IPS DF 4.7 (cell line): ENCODE data around the gene C2orf72.
"Not testable (repeated sequence)": the region's sequence is repeated elsewhere in the genome, so short reads cannot be mapped to it uniquely, and the experiment has no call there.

Source experiments
- DNase-seq: peaks from one replicate; pipeline ENCODE4 v3.0.0-alpha.2; 2013; ENCODE audit warnings: low spot score; ENCODE audit errors: extremely low read depth

Gene C2orf72

DNA sequence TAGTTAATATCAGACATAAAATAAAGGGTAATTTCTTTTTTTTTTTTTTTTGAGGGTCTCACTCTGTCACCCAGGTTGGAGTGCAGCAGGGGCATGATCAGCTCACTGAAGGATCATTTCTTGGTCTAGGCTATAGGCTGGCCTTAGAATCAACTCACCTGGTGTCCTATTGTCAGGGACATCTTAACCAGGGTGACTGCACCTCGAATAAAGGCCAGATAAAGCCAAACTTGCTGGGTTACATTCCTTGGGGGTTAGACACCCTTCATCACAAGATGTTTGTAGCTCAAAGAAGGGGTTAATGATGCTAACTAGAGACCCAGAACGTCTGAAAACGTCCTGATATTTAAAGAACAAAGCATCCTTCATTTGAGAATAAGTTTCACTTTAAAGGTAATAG is 23.5 kb upstream of the C2orf72 start:
- DNase-seq, result no peak

DNA sequence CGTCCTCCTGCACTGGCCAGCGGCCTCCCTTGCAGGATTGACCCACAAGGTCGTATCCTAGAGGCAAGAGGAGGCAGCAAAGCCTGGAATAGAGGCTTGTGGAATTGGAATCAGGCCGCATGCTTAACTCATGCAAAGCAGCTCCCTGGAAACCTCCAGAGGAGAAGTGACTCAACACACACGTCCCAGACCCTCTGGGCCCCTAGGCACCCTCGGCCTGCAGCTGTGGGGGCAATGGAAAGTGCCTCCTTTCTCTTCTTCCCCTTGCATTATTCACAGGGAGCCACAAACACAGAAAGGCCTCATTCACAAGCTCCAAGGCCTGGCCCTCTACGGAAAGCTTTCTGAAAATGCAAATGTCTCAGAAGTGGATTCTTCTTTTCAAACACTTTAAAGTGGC is 21.8 kb upstream of the C2orf72 start:
- no peak for DNase-seq

DNA sequence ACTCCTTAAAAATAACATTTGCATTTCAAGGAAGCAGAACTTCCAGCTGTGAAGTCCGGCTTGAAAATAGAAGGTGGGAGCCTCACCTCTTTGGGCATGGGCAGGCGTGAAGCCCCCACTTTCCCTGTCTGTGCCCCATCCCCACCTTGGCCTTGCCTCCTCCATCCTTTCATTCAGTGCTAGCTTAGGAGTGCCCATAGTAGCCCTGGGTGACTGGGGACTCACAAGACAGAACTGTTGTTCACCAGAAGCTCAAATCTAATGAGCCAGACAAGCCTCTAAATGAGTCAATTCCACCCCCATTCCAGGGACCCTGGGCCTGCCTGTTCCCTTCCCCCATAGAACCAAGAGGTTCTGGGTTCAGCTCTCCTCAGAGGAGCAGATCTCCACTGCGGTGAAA is 21.4 kb upstream of the C2orf72 start:
- no peak for DNase-seq

DNA sequence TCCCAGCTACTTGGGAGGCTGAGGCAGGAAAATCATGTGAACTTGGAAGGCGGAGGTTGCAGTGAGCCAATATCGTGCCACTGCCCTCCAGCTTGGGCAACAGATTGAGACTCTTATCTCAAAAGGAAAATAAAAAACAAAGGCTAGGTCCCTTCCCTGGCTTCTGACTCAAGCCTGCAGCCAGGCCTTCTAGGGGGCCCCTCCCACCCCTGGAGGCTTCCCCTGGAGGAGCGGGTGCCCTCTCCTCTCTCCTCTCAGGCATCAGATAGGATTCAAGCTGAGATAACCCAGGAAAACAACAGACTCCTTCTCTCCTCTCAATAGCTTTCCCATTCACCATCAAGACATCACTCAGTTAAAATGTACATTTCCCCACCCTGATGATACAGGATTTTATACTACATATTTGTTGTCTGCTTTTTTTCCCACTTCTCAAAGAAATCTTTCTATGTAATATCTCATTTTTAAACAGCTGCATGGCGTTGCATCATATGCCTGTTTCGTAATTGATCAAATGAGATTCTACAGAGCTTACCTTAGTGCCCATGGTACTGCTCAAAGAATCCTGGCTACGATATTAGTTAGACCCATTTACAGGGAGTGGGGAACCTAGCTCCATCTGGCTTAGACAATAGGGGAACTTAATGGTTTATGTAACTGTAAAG is 20.6 kb upstream of the C2orf72 start:
- DNase-seq, result no peak

DNA sequence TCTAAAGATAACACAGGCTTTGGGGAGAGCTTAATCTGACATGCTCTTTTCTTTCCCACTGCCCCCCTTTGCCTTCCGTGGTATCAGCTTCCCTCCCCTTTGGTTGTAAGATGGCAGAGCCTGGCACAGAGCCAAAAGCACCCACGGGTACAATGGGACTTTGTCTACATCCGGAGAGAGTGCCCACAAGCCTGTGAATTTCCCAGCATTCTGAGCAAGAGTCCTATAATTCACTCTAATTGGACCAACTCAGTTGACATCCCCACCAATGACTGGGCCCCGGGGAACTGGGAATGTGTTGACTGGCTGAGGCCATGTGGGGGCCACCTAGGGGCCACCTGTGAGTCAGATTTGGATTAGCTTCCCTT is 20.1 kb upstream of the C2orf72 start:
- no peak for DNase-seq

DNA sequence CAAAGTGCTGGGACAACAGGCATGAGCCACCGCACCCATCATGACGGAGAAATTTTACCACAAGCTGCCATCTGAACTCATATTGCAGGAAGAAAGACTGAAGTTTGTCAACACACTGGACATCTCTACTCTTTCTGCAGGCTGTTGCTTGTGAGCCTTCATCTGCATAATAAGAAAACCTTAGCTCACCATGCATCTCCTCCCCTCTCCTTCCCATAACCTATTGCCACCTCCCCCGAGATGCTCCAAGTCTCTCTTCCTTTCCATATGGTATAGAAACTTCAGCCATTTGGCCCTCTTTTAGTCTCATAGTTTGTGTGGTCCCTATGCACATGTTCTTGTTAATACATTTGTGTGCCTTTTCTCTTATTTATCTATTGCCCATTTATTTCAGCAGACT is 19.1 kb upstream of the C2orf72 start:
- no peak for DNase-seq

DNA sequence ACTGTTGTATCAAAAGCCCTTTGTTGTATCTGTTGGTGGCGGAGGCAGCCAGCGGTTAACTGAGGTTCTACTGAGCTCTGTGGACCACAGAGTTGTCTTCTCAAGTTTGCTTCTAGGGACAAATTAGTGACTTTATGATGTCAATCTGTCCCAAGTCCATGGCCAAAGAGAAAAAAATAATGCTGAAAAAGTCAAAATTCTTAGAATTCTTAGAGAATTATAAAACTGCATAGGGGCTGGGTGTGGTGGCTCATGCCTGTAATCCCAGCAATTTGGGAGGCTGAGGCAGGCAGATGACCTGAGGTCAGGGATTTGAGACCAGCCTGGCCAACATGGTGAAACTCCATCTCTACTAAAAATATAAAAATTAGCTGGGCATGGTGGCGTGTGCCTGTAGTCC is 12.3 kb upstream of the C2orf72 start:
- DNase-seq, result not testable (repeated sequence)

DNA sequence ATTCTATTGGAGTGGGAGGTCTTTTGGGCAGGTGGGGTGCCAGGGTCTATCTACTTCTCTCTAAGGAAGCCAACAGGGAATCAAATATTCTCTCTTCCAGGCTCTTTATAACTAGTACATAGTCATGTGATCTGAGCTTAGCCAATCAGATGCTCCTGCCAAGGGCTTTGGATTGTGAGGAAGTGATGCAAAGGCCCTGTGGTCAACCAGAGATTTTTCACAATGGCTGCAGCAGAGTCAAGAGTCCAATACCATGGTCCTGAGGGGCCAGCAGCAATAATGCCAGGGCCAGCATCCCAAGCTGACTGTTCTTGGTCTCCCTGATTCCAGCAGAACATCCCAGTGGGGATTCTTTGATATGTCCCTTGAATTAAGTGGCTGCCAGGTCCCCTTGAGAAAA is 8.4 kb upstream of the C2orf72 start:
- no peak for DNase-seq

DNA sequence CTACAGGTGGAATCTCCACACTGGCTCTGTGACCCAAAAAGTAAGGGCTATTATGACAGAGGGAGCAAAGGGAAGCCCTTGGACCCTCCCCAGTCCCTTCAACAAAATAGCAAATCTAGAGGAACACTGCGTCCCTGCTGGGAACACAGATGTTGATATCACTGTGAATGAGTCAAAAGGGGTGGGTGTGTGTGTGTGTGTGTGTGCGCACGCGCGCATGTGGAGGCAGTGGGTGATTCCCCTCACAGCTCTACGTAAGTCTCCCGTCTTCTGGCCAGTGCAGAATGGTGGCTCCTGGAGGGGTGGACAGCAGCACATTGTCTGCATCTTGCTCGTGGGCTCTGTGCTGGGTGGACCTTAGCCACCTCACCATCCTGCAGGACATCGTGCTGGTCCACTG is 7.8 kb upstream of the C2orf72 start:
- DNase-seq, result no peak

DNA sequence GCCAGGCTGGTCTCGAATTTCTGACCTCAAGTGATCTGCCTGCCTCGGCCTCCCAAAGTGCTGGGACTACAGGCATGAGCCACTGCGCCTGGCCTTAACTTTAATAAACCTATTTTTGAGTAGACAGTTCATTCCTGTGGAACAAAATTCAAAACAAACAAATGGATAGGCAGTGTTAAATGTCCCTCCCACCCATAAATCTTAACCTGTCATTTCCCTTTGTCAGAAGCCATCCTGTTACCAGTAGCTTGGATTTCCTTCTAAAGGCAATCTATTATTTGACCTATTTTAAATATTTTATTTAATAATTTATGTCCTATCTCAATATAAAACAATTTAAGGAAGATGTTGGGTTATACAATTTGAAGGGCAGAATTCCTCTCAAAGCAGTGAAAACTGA is 6.6 kb upstream of the C2orf72 start:
- DNase-seq, result no peak

DNA sequence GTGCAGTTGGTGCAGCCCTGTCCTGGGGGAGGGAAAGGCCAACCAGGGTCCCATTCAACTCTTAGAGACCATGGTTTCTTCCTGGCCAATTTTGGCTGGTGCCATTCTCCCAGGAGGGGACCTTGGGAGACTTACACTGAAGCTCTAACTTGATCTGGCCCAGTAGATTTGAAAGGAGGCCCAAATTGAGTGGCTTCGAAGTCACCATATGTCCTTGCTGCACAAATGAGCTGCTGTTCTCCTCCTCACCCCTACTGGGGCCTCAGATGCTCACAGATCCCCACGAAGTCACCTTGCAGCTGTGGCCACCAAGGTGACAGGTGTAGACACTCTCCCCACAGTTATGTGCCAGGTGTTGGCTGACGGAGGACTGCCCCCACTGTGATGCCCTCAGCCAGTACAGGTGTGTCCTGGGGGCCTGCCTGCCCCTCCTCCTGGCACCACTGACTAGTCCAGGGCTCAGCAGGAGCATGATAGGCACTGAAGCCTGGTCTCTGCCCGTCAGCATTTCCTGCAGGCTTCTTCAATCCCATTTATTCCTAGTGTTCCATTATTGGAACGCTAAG is 4.7 kb upstream of the C2orf72 start:
- no peak for DNase-seq

DNA sequence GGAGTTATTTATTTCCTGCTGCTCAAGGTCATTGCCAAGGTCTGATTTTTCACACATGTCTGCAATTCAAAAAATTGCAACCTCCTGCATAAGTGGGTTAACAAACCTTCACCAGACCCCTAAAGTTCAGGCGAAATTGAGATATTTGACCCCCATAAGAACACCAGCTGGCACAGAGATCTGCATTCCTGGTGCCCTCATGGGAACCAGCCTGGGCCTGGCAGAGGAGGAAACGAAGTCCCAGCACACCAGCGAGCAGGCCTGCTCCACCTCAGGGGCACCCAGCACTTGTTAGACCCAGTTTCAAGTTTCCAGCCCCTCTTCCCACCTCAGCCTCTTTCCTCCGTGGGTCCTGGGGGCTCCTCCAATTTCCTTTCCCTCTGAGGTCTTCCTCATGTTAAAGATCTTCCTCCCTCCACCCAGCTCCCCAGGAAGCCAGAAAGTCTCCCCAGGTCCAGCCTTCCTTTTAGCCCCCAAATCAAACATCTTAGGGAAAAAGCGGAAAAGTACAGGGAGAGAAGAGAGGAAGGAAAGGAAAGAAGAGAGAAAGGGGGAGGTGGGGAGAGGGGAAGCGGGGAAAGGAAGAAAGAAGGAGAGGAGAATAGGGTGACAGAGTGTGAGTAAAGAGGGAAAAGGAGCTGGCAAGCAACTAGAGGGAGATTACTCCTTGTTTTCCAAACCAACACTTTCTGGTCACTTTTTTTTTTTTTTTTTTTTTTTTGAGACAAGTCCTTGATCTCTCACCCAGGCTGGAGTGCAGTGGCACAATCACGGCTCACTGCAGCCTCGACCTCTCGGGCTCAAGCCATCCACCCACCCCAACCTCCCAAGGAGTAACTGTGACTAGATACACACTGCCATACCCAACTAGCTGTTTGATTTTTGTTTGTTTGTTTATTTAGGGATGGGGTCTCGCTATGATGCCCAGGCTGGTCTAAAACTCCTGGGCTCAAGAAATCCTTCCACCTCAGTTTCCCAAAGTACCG is 3.9 kb upstream of the C2orf72 start:
- no peak for DNase-seq

DNA sequence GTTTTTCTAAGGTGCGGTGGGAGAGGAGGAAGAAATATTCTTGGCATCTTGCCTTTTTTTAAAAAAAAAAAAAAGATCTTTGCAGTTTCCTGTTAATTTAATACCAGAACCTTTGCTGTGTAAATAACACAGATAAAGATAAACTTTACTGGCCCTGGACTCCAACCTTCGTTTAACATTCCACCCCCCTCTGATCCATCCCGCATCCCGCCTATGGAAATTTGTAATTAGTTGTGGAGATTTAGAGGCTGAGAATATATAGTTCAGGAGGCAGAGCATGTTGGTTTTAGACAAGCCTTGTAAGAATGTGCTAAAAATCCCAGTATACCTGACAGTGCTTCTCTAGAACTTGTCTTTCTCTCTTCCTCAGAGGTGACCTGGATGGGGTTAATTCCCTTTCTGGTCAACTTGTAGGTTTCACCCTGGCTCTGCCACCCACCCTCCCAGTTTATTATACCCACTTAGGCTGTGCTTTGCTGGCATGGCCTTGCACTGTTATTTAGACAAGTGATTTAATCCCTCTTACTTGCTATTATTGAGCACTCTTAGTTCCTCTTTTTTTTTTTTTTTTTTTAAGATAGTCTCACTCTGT is 2.9 kb upstream of the C2orf72 start:
- DNase-seq, result no peak

DNA sequence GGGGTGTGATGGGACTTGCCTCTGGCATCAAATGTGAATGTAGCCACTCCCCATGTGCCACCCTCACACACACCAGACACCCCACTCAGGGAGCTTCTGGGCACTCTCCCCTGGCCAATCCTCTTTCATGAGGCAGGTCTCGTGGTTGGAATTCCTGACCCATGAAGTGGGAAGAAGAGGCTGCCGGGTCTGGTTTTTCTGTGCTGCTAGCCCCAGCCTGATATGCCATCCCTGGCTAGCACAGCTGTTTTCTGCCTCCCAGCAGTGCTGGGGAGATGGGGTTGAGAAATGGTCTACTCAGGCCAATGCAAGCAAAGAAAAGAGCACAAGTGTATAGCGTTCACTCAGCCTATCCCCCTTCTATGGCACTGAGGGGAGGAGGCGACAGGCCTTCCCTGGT is 1.2 kb upstream of the C2orf72 start:
- no peak for DNase-seq

DNA sequence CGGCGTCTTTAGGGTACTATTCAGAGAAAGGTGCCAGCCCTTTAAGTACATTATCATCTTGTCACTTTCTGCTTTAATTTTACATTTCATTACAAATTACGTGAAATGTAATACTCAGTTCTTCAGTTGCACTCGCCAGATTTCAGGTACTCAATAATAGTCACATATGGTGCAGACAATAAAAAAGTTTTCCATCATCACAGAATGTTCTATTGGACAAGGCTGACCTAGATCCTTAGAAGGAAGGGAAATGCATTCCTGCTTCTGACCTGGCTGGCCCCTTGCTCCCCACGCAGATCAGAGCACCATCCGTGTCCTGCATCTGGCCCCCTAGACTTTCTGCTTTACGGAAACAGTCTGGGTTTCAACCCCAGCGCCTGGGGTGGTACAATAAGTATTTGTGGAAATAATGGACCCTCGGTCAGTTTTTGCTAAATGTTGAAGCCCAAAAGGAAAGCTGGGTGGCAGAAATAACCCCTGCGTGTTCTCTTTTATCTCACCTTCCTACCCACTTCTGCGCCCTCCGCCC is 681 bp upstream of the C2orf72 start:
- DNase-seq, result no peak

DNA sequence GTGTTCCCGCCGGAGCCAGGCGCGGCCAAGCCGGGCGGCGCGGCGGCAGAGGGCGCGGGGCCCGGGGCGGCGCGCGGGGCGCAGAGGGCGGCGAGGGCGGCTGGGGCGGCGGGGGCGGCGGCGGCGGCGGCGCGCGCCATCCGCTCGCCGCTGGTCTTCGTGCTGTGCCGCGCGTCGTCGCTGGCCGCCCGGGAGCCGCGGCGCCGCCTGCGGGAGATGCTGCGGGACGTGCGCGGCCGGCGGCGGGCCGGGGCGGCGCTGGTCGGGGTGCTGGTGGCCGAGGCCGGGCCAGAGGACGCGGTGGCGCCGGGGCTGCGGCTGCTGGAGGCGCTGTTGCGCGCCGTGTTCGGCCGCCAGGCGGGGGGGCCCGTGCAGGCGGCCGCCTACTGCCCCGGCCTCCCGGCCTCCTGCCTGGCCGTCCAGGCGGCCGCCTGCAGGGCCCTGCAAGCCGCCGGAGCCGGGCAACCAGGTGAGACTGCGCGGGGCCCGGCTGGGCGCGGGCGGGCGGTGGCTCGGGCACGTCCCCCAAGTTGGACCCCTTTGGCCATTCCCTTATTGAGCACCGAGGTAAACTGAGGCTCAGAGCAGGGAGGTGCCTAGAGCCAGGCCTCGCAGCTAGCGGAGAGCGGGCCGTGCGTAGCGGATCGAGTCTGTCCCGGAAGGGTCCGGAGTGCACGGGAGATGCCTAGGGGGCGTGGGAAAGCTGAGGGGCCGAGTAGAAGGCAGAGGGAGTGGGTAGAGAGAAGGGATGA is 584 bp downstream of the C2orf72 start:
- DNase-seq, result no peak

DNA sequence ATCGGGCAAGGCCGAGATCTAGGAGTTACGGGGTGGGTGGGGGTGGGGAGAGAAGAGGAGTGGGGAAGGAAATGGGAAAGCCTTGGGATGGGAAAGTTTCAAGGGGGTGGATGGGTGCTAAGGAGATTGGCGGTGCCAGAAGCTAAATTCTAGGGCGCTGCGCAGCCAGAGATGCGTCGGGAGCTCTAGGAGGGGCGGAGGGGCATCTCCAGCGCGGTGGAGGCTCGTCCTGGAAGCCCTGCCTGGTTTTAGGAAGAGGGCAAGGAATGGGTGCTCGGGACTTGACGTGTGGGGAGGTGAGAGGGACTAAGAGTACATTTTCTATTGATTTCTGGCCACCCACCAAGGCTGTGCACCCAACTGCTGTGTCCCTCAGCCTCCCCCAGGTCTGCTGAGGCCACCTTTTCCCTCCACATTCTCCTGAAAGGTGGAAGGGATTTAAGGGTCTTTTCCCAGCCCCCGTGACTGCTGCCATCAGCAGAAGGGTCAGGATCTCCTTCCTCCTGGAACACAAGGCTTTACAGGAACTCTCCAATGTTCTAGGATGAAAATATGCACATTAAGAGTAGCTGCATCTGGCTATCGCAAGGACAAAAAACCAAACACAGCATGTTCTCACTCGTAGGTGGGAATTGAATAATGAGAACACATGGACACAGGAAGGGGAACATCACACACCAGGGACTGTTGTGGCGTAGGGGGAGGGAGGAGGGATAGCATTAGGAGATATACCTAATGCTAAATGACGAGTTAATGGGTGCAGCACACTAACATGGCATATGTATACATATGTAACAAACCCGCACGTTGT is 1.4 kb downstream of the C2orf72 start:
- no peak for DNase-seq

DNA sequence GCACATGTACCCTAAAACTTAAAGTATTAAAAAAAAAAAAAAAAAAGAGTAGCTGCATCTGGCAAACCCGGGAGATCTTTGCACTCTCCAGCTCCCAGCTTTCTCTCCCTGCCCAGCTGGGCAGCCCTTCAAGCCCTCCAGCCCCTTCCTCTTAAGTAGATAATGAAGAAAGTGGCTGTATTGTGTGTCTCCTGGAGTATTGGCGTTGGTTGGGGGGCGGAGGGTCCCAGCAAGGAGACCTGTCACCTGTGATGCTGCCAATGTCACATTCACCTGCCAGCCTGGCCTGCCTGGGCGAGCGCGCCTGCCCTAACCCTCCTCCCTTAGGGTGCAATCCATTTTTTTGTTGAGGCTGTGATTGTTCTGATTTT is 2.0 kb downstream of the C2orf72 start:
- DNase-seq, result no peak

DNA sequence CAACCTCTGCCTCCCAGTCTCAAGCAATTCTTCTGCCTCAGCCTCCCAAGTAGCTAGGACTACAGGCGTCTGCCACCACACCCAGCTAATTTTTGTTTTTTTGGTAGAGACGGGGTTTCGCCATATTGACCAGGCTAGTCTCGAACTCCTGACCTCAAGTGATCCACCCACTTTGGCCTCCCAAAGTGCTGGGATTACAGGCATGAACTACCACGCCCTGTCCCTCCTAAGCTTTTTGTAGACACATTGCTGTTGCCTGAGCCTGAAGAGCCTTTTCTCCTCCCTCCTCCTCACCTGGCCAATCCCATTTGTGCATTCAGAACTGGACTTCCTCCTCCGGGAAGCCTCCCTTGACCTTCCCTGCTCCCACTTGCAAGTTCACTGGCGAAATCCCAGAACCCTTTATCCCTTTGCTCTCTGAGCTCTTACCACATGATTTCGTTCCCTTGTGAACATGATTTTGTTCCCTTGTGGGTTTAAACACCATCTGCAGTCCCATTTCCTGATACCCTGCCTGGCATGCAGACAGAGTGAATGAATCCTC is 2.6 kb downstream of the C2orf72 start:
- no peak for DNase-seq

DNA sequence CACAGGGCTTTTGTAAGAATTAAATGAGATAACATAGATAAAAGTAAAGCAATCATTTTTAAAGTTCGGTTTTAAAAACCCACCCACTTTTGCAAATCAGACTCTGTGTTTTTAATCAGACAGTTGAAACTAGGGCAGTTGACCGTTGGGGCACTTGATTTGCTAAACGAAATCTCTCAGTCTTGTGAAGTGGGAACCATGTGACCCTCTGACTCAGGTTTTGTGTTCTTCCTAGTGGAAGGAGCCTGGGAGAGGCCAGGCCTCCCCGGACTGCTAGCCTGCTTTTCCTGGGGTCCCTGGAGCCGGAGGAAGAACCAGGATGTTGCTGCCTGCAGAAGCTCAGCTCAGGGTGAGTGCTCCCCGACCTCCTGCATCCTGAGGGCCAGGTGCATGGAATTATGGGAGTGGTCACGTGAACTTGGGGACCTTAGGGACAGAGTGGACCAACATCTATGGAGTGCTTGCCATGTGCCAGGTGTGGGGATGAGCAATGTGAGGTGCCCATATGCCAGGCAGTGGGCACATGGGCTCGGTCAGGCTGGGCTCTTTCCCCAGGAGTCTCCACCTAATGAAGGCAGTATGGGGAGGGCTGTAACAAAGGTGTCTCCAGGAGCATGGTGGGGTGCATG is 3.9 kb downstream of the C2orf72 start:
- no peak for DNase-seq
